ENCODE results near the gene FFAR1. TPM values are rescaled to one million over a fixed set of nuclear protein-coding genes. Genes with fewer than 3 reads are reported as not detected.
A peak's percentile ranks its signal among the peaks of the same experiment; 100 is the strongest.

FFAR1 gene
- polyA plus RNA-seq, 3 donors: 0.04 TPM; not detected in 2

DNA sequence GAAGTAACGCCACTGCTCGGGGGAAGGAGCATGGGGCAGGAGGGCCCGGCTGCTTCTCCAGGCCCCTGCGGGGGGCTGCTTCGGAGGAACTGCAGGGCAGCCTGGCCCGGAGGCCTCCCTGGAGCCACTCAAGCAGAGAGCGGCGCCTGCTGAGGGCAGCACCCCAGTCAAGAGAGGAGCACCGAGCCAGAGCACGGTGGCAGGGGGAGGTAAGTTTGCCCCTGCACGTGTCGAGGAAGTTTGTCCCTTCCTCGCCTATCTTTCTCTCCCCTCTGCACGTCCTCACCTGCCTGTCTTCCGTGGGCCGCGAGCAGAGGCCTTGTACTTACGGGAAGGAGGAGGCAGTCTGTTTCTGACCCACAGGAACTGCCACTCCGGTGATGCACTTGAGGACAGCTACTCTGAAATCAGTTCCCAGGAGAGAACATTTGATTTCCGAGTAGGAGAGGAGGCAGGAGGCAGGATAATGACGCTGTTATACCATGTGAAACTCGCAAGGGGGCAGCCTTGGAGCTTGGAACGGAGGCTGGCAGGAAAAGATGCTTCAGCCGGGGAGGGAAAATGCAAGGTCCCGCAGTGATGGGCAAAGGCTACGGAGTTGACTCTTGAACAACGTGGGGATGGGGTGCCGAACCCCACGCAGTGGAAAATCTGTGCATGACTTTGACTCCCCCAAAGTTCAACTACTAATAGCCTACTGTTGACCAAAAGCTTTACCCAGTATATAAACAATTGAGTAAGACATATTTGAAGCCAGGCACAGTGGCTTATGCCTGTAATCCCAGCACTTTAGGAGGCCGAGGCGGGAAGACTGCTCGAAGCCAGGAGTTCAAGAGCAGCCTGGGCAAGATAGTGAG is 5.0 kb downstream of the FFAR1 start:
- WGBS (ENCODE audit: insufficient coverage): 38% methylated on average over 21 of the region's 32 CpGs
- no peaks in the 10 kb centered on the region for H4K20me1 ChIP-seq (ENCODE audit: insufficient read depth, low read length)
- H2AFZ ChIP-seq (ENCODE audit: insufficient read depth, low read depth, low read length, poor library complexity, severe bottlenecking): no peak overlapping the region
- Mint-ChIP-seq H3K4me1 (peaks cover 29% of the 10 kb centered on the region), H3K36me3 (no peaks in the 10 kb centered on the region), H3K27me3 (ENCODE audit: low read depth in 3 of 3) (peaks cover 1 to 4% (median 2%) of the 10 kb centered on the region in 3 donors), H3K27ac (peak overlapping the region in 5 of 7 donors; percentile 25 to 73 (median 49)), H3K4me3 (no peak overlapping the region), H3K9me3 (no peaks in the 10 kb centered on the region)
- TF ChIP-seq, protein P1, sequence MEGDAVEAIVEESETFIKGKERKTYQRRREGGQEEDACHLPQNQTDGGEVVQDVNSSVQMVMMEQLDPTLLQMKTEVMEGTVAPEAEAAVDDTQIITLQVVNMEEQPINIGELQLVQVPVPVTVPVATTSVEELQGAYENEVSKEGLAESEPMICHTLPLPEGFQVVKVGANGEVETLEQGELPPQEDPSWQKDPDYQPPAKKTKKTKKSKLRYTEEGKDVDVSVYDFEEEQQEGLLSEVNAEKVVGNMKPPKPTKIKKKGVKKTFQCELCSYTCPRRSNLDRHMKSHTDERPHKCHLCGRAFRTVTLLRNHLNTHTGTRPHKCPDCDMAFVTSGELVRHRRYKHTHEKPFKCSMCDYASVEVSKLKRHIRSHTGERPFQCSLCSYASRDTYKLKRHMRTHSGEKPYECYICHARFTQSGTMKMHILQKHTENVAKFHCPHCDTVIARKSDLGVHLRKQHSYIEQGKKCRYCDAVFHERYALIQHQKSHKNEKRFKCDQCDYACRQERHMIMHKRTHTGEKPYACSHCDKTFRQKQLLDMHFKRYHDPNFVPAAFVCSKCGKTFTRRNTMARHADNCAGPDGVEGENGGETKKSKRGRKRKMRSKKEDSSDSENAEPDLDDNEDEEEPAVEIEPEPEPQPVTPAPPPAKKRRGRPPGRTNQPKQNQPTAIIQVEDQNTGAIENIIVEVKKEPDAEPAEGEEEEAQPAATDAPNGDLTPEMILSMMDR (IDR thresholded peaks at IDR 0.05): peak; percentile 87
- no peak overlapping the region for H3K9ac ChIP-seq (ENCODE audit: insufficient read depth, low read length, poor library complexity, severe bottlenecking)
- no peaks in the 10 kb centered on the region for H3K36me3 ChIP-seq (replicated peaks in 1 of 2; ENCODE audit: control insufficient read depth in 1 of 2, insufficient read depth in 2 of 2, low read length in 2 of 2)
- H3K79me2 ChIP-seq (ENCODE audit: insufficient read depth, low read length): no peaks in the 10 kb centered on the region
- peak; percentile 69 to 80 (median 76) for DNase-seq
- intact Hi-C loops (cut with micrococcal nuclease): loop anchor here (1.0 to 10.0 kb wide), 5 partner anchors 48 to 143 kb away; partner anchors contain the start of gene KRTDAP (in 1 of the 2)
- no peaks in the 10 kb centered on the region for H3K9me3 ChIP-seq (replicated peaks in 1 of 2; ENCODE audit: control insufficient read depth in 1 of 2, insufficient read depth in 1 of 2, low read length in 2 of 2)
- no peak overlapping the region for H3K27ac ChIP-seq (ENCODE audit: low read depth in 1 of 2, low read length in 2 of 2)
- H3K4me3 ChIP-seq (replicated peaks in 1 of 3; ENCODE audit: low read depth in 2 of 3, low read length in 3 of 3): no peak overlapping the region
- no peak overlapping the region for H3K4me2 ChIP-seq (replicated peaks; ENCODE audit: extremely low read depth, low read length, poor library complexity, severe bottlenecking)
- no peaks in the 10 kb centered on the region for H3K27me3 ChIP-seq (ENCODE audit: control insufficient read depth in 2 of 2, insufficient read depth in 2 of 2, low read length in 2 of 2)
- H3K4me1 ChIP-seq (ENCODE audit: control insufficient read depth in 1 of 2, insufficient read depth in 2 of 2, low read length in 2 of 2): peaks cover 27 to 32% of the 10 kb centered on the region in 2 donors

DNA sequence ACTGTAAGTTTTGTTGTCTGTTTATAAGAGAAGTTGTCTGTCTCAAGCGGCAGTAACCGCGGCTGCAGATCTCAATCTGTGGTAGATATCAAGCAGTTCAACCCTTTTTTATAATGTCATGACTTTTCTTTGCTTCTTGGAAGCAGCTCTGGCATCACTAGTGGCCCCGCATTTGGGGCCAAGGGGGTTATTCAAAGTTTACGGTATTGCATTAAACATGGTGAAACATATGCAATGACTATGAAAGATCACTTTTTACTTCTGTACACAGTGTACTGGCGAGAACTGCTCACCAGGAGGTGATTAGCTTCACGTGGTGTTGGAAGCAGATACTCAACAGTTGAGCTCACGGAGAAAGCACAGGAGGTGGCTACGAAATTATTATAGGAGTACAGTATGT is 5.9 kb downstream of the FFAR1 start:
- Mint-ChIP-seq H3K4me1 (peaks cover 31% of the 10 kb centered on the region), H3K4me3 (no peak overlapping the region), H3K9me3 (no peaks in the 10 kb centered on the region), H3K36me3 (no peaks in the 10 kb centered on the region), H3K27me3 (ENCODE audit: low read depth in 3 of 3) (peaks cover 1 to 4% (median 2%) of the 10 kb centered on the region in 3 donors), H3K27ac (peak overlapping the region in 1 of 7 donors; percentile 56)
- WGBS (ENCODE audit: insufficient coverage): no CpG with 5 or more reads among the region's 9 CpGs
- H3K27ac ChIP-seq (ENCODE audit: low read depth in 1 of 2, low read length in 2 of 2): no peak overlapping the region
- DNase-seq: peak; percentile 28 to 36 (median 34)
- no peaks in the 10 kb centered on the region for H4K20me1 ChIP-seq (ENCODE audit: insufficient read depth, low read length)
- H3K9ac ChIP-seq (ENCODE audit: insufficient read depth, low read length, poor library complexity, severe bottlenecking): no peak overlapping the region
- no peaks in the 10 kb centered on the region for H3K79me2 ChIP-seq (ENCODE audit: insufficient read depth, low read length)
- peaks cover 27 to 31% of the 10 kb centered on the region in 2 donors for H3K4me1 ChIP-seq (ENCODE audit: control insufficient read depth in 1 of 2, insufficient read depth in 2 of 2, low read length in 2 of 2)
- H3K36me3 ChIP-seq (replicated peaks in 1 of 2; ENCODE audit: control insufficient read depth in 1 of 2, insufficient read depth in 2 of 2, low read length in 2 of 2): no peaks in the 10 kb centered on the region
- H3K4me3 ChIP-seq (replicated peaks in 1 of 3; ENCODE audit: low read depth in 2 of 3, low read length in 3 of 3): no peak overlapping the region
- intact Hi-C loops (cut with micrococcal nuclease): loop anchor here (1.0 to 10.0 kb wide), 5 partner anchors 49 to 142 kb away; partner anchors contain the start of gene KRTDAP (in 1 of the 2)
- H3K27me3 ChIP-seq (ENCODE audit: control insufficient read depth in 2 of 2, insufficient read depth in 2 of 2, low read length in 2 of 2): no peaks in the 10 kb centered on the region
- no peaks in the 10 kb centered on the region for H3K9me3 ChIP-seq (replicated peaks in 1 of 2; ENCODE audit: control insufficient read depth in 1 of 2, insufficient read depth in 1 of 2, low read length in 2 of 2)
- no peak overlapping the region for H3K4me2 ChIP-seq (replicated peaks; ENCODE audit: extremely low read depth, low read length, poor library complexity, severe bottlenecking)
- TF ChIP-seq, protein P1 (IDR thresholded peaks at IDR 0.05): no peak
- H2AFZ ChIP-seq (ENCODE audit: insufficient read depth, low read depth, low read length, poor library complexity, severe bottlenecking): no peak overlapping the region
